Keratinocyte (primary cell): Measurements from ENCODE around the gene CATSPERE. TPM values are rescaled to one million over a fixed set of nuclear protein-coding genes. Genes with fewer than 3 reads are reported as not detected.

Experiments used
- DNase-seq: peaks from one replicate; pipeline ENCODE4 v3.0.0-alpha.2; 2011; ENCODE audit warnings: low read depth, missing footprints, low spot score
- FAIRE-seq: peaks from 2 replicates; lab custom pipeline; 2011; peaks lifted over from hg19 to GRCh38; lab: Jason Lieb, UNC
- H2AFZ ChIP-seq: 2 replicates; pipeline ENCODE4 v1.6.0; 2012; ENCODE audit warnings: low read length, control low read depth, inconsistent platforms; ENCODE audit not compliant: control insufficient read depth
- H3K27ac ChIP-seq: 2 replicates; pipeline ENCODE4 v1.5.1; 2011; ENCODE audit warnings: low read length; ENCODE audit not compliant: control insufficient read depth, insufficient read depth
- H3K27me3 ChIP-seq: 3 replicates; pipeline ENCODE4 v1.6.0; 2011; ENCODE audit warnings: low read length; ENCODE audit not compliant: control insufficient read depth, insufficient read depth; ENCODE audit errors: extremely low read depth
- H3K36me3 ChIP-seq, 2 experiments: 2 replicates in 1 of 2; 3 replicates in 1 of 2; pipeline ENCODE4 v1.5.1; 2011; ENCODE audit warnings: low read length in 2 of 2, mild to moderate bottlenecking in 1 of 2; ENCODE audit not compliant: control insufficient read depth in 2 of 2, insufficient read depth in 2 of 2; ENCODE audit errors: extremely low read depth in 1 of 2
- H3K4me1 ChIP-seq: 3 replicates; pipeline ENCODE4 v1.5.1; 2011; ENCODE audit warnings: low read length; ENCODE audit not compliant: control insufficient read depth, insufficient read depth; ENCODE audit errors: extremely low read depth
- H3K4me2 ChIP-seq: 3 replicates; pipeline ENCODE4 v1.6.0; 2011; ENCODE audit warnings: low read depth, low read length; ENCODE audit not compliant: control insufficient read depth, insufficient read depth; ENCODE audit errors: extremely low read depth
- H3K4me3 ChIP-seq, 3 experiments: fragments of 200-600 bp in 1 of 3; sonication (generic) in 1 of 3; 2 replicates in 2 of 3; 3 replicates in 1 of 3; pipeline ENCODE4 v1.5.1; 2011 to 2016; ENCODE audit warnings: low read length in 3 of 3, mild to moderate bottlenecking in 3 of 3, control low read depth in 2 of 3, inconsistent platforms in 1 of 3, low read depth in 1 of 3, mixed read lengths in 1 of 3, mixed run types in 1 of 3, moderate library complexity in 1 of 3; ENCODE audit not compliant: control insufficient read depth in 2 of 3, insufficient read depth in 2 of 3; ENCODE audit errors: extremely low read depth in 1 of 3
- H3K79me2 ChIP-seq: 2 replicates; pipeline ENCODE4 v1.6.0; 2012; ENCODE audit warnings: low read length; ENCODE audit not compliant: control insufficient read depth, insufficient read depth
- H3K9ac ChIP-seq: 3 replicates; pipeline ENCODE4 v1.6.0; 2011; ENCODE audit warnings: low read length; ENCODE audit not compliant: control insufficient read depth, insufficient read depth; ENCODE audit errors: extremely low read depth
- H3K9me1 ChIP-seq: 3 replicates; pipeline ENCODE4 v1.6.0; 2011; ENCODE audit warnings: low read length; ENCODE audit not compliant: control insufficient read depth, insufficient read depth; ENCODE audit errors: extremely low read depth
- H3K9me3 ChIP-seq: 2 replicates; pipeline ENCODE4 v1.5.1; 2012; ENCODE audit warnings: low read depth, low read length; ENCODE audit not compliant: control insufficient read depth
- H4K20me1 ChIP-seq: 3 replicates; pipeline ENCODE4 v1.6.0; 2011; ENCODE audit warnings: low read length; ENCODE audit not compliant: control insufficient read depth, insufficient read depth; ENCODE audit errors: extremely low read depth
- EZH2 ChIP-seq: IDR thresholded peaks from one replicate; pipeline ENCODE4 v1.6.1; 2012; ENCODE audit warnings: inconsistent platforms, mild to moderate bottlenecking, low read length, moderate library complexity
- dilution Hi-C: fragments of 300-500 bp; cut with MboI; formaldehyde crosslinking; loops from one replicate; pipeline ENCODE4 v1.7.0; 2020; ENCODE audit warnings: low sequenced_read_pairs; ENCODE audit not compliant: extremely low pct_ligation_motif_present
- polyA plus RNA-seq, 5 experiments: library from polyadenylated mRNA; depleted of rRNA in 3 of 5; stranded (reverse) in 3 of 5; stranded (forward) in 1 of 5; unstranded in 1 of 5; fragments of >200 nt; gene quantifications; 1 replicate in 1 of 5; 2 replicates in 3 of 5; 3 replicates in 1 of 5; pipeline versions ENCODE4 v1.2.1 to v1.2.3, GENCODE V29; 2011 to 2012; ENCODE audit warnings: missing spikeins in 2 of 5, low read depth in 1 of 5, low replicate concordance in 1 of 5
- TF ChIP-seq, protein P1 (sequence below), 3 experiments: IDR thresholded peaks in 1 of 3; conservative IDR thresholded peaks in 1 of 3; optimal IDR thresholded peaks in 1 of 3; 2 replicates in 2 of 3; 3 replicates in 1 of 3; pipeline versions ENCODE3 to v1.5.1; 2011; ENCODE audit warnings: low read length in 3 of 3, mild to moderate bottlenecking in 3 of 3, moderate library complexity in 2 of 3, control low read depth in 1 of 3, inconsistent platforms in 1 of 3; ENCODE audit not compliant: insufficient read depth in 2 of 3; ENCODE audit errors: extremely low read depth in 1 of 3

The CATSPERE gene
- polyA plus RNA-seq, 1 donor (not counting 4 experiments of a cell fraction or from before 2014, with no cell fraction given) = 0.42 TPM

DNA sequence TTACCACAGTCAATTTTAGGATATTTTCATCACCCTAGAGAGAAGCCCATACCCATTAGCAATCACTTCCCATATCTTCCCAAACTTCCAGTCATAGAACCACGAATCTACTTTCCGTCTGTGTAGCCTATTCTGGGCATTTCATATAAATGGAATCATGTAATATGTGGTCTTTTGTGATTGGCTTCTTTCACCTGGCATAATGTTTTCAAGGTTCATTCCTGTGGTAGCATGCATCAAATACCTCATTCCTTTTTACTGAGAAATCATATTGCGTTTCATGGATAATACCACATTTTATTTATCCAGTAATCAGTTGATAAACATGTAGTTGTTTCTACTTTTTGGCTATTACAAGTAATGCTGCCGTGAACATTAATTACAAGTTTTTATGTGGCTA, 213.4 kb downstream of the CATSPERE start:
- H3K27me3 ChIP-seq = no peaks in the 10 kb centered on the region
- FAIRE-seq (no peak), DNase-seq (no peak)
- H3K4me3 ChIP-seq = no peak overlapping the region
- no peak overlapping the region for H3K27ac ChIP-seq
- H4K20me1 ChIP-seq = no peaks in the 10 kb centered on the region
- no peak overlapping the region for H2AFZ ChIP-seq
- no peak for TF ChIP-seq EZH2
- TF ChIP-seq, protein P1, sequence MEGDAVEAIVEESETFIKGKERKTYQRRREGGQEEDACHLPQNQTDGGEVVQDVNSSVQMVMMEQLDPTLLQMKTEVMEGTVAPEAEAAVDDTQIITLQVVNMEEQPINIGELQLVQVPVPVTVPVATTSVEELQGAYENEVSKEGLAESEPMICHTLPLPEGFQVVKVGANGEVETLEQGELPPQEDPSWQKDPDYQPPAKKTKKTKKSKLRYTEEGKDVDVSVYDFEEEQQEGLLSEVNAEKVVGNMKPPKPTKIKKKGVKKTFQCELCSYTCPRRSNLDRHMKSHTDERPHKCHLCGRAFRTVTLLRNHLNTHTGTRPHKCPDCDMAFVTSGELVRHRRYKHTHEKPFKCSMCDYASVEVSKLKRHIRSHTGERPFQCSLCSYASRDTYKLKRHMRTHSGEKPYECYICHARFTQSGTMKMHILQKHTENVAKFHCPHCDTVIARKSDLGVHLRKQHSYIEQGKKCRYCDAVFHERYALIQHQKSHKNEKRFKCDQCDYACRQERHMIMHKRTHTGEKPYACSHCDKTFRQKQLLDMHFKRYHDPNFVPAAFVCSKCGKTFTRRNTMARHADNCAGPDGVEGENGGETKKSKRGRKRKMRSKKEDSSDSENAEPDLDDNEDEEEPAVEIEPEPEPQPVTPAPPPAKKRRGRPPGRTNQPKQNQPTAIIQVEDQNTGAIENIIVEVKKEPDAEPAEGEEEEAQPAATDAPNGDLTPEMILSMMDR (optimal IDR thresholded peaks at IDR 0.05 in 1 of 3, IDR thresholded peaks at IDR 0.05 in 1 of 3, conservative IDR thresholded peaks at IDR 0.05 in 1 of 3; ENCODE audit: extremely low read depth in 1 of 3, insufficient read depth in 2 of 3, low read length in 3 of 3) = no peak
- peaks cover 34% of the 10 kb centered on the region for H3K79me2 ChIP-seq
- H3K9me3 ChIP-seq = no peaks in the 10 kb centered on the region
- H3K9me1 ChIP-seq = no peaks in the 10 kb centered on the region
- H3K4me2 ChIP-seq = no peak overlapping the region
- dilution Hi-C loops = no loop called here
- H3K36me3 ChIP-seq = peaks cover 0 to 2% of the 10 kb centered on the region in 2 experiments
- no peak overlapping the region for H3K9ac ChIP-seq
- H3K4me1 ChIP-seq = peaks cover 3% of the 10 kb centered on the region

DNA sequence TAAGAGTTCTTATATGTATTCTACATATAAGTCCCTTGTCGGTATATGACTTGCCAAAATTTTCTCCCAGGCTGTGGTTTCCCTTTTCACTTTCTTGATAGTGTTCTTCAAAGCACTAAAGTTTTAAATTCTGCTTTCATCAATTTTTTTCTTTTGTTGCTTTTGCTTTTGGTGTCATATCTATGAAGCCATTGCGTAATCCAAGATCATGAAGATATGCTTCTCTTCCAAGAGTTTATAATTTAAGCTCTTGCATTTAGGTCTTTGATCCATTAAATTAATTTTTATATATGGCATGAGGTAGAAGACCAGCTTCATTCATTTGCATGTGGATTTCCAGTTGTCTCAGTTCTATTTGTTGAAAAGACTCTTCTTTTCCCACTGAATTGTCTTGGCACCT, 214.1 kb downstream of the CATSPERE start:
- Histone ChIP-seq H3K27ac (no peak overlapping the region), H3K4me2 (no peak overlapping the region), H3K4me3 (no peak overlapping the region), H3K4me1 (peaks cover 3% of the 10 kb centered on the region), H3K36me3 (peaks cover 0 to 2% of the 10 kb centered on the region in 2 experiments), H3K9ac (no peak overlapping the region), H3K9me1 (no peaks in the 10 kb centered on the region), H3K27me3 (no peaks in the 10 kb centered on the region), H3K79me2 (peaks cover 31% of the 10 kb centered on the region), H3K9me3 (no peaks in the 10 kb centered on the region), H2AFZ (no peak overlapping the region), H4K20me1 (no peaks in the 10 kb centered on the region)
- no peak for DNase-seq
- no peak for FAIRE-seq
- dilution Hi-C loops = no loop called here
- TF ChIP-seq, protein P1 (optimal IDR thresholded peaks at IDR 0.05 in 1 of 3, IDR thresholded peaks at IDR 0.05 in 1 of 3, conservative IDR thresholded peaks at IDR 0.05 in 1 of 3; ENCODE audit: extremely low read depth in 1 of 3, insufficient read depth in 2 of 3, low read length in 3 of 3) = no peak
- no peak for TF ChIP-seq EZH2
